Upper lobe of right lung (tissue), 1 donor: ENCODE data around the gene KCNK5. TPM values are rescaled to one million over a fixed set of nuclear protein-coding genes. Genes with fewer than 3 reads are reported as not detected.

ENCODE experiments used
- ATAC-seq: fragments of 200-7000 bp; cut with Tn5 transposase; one replicate; pipeline ENCODE4 v1.9.1; 2020; ENCODE audit warnings: mild to moderate bottlenecking, moderate library complexity
- DNase-seq: peaks from one replicate; pipeline ENCODE4 v3.0.0-alpha.2; 2020
- H3K27ac ChIP-seq: fragments of 200-600 bp; one replicate; pipeline ENCODE4 v1.8.0; 2022
- H3K27me3 ChIP-seq: fragments of 200-600 bp; one replicate; pipeline ENCODE4 v1.8.0; 2022; ENCODE audit warnings: mild to moderate bottlenecking
- H3K36me3 ChIP-seq: fragments of 200-600 bp; one replicate; pipeline ENCODE4 v1.8.0; 2022
- H3K4me1 ChIP-seq: fragments of 200-600 bp; one replicate; pipeline ENCODE4 v1.8.0; 2022
- H3K4me3 ChIP-seq: fragments of 200-600 bp; one replicate; pipeline ENCODE4 v1.8.0; 2022; ENCODE audit warnings: mild to moderate bottlenecking
- H3K9me3 ChIP-seq: fragments of 200-600 bp; one replicate; pipeline ENCODE4 v1.8.0; 2022
- intact Hi-C: fragments of 100-400 bp; cut with DNase I; formaldehyde crosslinking; loops from one replicate; pipeline ENCODE4 v1.11.0; 2022
- total RNA-seq: library from RNA; stranded (reverse); fragmentation: NEBNext Ultra II Directional; extraction: Animal tissue kit (Norgen Biotek cat#: 25700); gene quantifications from one replicate; pipeline ENCODE4 v1.2.1, GENCODE V29; 2021
- TF ChIP-seq, protein P1 (sequence below): fragments of 200-600 bp; IDR thresholded peaks from one replicate; pipeline ENCODE4 v1.8.0; 2022; ENCODE audit warnings: antibody characterized with exemption
- donor health status: DM: no; HTN: yes; CAD: no; lungs with severe emphysema.

Gene KCNK5
- total RNA-seq, 1 donor from 2014 or later: 10.0 TPM

DNA sequence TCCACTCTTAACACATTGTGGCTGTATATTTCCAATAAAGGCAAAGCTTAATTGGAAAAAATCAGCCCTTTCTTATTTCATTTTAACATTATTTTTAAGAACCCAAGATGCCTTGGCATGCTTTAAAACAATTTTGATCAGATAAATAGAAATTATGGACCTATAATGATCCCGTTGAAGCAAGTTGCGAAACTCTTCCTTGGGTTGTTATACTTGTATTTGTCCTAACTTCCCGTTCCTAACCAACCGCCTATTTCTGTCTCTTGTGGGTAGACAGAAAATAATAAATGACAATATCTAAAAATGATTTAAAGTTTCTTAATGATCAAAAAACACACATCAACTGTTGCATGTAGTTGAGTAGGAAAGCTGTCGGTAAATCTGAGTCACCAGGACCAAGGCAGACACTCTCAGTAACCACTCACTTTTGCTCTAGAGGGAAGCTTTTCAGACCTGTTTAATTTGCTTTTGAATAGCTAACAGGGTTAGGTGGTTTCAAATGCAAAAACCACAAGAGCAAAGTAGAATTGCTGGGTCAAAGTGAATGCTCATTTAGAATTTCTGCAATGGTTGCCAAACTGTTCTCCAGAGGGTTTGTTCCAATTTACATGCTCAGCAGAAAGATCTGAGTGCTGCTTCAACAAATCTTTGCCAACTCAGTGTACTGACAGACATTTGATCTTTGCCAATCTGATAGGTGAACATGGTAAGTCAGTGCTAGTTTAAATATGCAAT, 34.2 kb upstream of the KCNK5 start:
- TF ChIP-seq, protein P1, sequence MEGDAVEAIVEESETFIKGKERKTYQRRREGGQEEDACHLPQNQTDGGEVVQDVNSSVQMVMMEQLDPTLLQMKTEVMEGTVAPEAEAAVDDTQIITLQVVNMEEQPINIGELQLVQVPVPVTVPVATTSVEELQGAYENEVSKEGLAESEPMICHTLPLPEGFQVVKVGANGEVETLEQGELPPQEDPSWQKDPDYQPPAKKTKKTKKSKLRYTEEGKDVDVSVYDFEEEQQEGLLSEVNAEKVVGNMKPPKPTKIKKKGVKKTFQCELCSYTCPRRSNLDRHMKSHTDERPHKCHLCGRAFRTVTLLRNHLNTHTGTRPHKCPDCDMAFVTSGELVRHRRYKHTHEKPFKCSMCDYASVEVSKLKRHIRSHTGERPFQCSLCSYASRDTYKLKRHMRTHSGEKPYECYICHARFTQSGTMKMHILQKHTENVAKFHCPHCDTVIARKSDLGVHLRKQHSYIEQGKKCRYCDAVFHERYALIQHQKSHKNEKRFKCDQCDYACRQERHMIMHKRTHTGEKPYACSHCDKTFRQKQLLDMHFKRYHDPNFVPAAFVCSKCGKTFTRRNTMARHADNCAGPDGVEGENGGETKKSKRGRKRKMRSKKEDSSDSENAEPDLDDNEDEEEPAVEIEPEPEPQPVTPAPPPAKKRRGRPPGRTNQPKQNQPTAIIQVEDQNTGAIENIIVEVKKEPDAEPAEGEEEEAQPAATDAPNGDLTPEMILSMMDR: no peak
- ATAC-seq: peak; percentile 63
- Histone ChIP-seq H3K36me3 (no peaks in the 10 kb centered on the region), H3K27me3 (no peaks in the 10 kb centered on the region), H3K4me3 (no peak overlapping the region), H3K4me1 (no peaks in the 10 kb centered on the region), H3K27ac (peak overlapping the region; percentile 2), H3K9me3 (no peaks in the 10 kb centered on the region)
- intact Hi-C loops: no loop called here
- DNase-seq: no peak

DNA sequence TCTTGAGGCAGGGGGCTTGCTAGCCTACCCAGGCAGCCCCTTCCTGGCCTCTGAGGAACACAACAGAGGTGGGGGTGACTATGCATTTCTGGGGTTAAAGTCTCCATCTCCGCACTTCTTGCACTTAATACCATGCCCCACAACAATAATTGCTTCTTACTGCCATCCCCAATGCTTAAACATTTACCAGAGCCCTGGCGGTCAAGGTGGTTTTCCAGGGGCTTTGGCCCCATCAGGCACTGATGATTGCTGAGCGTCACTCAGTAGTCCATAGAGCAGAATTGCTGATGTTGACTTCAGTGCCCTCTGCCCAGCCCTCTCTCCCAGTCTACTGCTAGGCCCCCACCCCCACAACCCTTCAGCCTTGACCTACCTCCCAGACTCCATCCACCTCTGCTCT, 32.5 kb upstream of the KCNK5 start:
- TF ChIP-seq, protein P1: no peak
- no peak for ATAC-seq
- Histone ChIP-seq H3K9me3 (no peaks in the 10 kb centered on the region), H3K4me1 (no peaks in the 10 kb centered on the region), H3K27ac (no peak overlapping the region), H3K36me3 (no peaks in the 10 kb centered on the region), H3K27me3 (no peaks in the 10 kb centered on the region), H3K4me3 (no peak overlapping the region)
- DNase-seq: no peak
- intact Hi-C loops: no loop called here

DNA sequence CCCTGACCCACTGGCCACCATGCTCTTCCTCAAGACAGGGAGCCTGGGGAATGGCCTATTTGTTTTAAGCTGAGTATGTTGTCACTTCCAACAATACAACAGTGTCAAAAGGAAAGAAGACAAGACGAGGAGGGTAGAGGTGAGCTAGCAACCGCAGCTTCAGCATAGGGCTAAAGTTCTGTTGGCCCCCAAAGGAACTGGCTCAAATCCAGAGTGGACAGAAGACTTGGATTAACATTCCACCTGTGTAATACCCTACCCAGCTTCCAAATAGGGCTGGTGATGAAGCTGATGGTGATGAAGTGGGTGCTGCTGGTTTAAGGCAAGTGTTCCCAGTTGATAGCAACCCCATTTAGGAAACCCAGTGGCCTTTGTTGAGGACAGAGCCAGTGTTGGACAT, 31.7 kb upstream of the KCNK5 start:
- Histone ChIP-seq H3K9me3 (no peaks in the 10 kb centered on the region), H3K27ac (no peak overlapping the region), H3K27me3 (no peaks in the 10 kb centered on the region), H3K36me3 (no peaks in the 10 kb centered on the region), H3K4me3 (no peak overlapping the region), H3K4me1 (no peaks in the 10 kb centered on the region)
- no peak for ATAC-seq
- TF ChIP-seq, protein P1: no peak
- DNase-seq: no peak
- intact Hi-C loops: no loop called here

DNA sequence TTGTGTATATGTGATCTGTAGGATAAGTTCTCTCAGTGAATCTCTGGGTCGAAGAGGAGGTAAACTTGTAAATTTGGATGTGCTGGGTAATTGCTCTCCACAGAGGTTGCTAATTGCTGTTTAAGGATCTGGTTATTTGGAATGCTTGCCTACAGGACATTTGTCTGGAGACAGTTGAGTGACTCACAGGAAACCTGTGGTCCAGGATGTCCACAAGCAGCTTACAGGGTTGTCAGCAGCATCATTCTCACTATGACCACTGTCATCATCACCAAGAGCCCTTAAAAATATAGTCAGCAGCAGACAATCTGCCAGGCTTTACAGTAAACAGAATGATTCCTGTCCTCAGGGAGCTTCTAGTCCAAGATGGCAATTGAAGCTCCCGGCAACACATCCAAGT, 31.2 kb upstream of the KCNK5 start:
- H3K27ac ChIP-seq: no peak overlapping the region
- intact Hi-C loops: no loop called here
- ATAC-seq (no peak), DNase-seq (no peak)
- no peaks in the 10 kb centered on the region for H3K27me3 ChIP-seq
- H3K4me1 ChIP-seq: no peaks in the 10 kb centered on the region
- TF ChIP-seq, protein P1: no peak
- no peak overlapping the region for H3K4me3 ChIP-seq
- no peaks in the 10 kb centered on the region for H3K9me3 ChIP-seq
- H3K36me3 ChIP-seq: no peaks in the 10 kb centered on the region

DNA sequence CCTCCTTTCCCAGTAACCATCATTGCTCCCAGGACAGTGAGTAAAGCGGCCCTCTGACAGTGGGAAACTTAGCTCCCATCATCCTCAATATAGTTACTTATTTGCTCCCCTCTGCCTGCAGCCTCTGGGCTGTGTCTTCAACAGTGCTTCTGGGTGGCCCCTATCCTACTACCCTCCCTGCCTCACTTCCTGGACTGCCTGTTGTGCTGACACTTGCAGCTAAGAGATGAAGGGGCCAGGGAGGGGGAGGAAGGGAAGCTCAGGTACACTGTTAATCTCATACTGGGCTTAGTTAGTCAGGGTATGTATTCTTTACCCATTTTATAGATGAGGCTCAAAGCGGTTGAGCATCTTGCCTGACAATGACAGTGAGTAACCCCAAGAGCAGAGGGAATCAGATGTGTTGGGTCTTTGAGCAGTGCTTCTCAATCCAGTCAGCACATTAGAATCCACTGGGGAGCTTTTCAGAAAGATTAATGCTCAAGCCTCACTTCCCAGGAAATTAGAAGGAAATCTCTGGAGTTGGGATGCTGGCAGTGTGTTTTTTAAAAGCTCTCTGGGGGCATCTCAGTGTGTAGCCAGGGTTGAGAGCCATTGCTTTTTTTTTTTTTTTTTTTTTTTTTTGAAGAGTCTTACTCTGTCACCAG, 27.1 kb upstream of the KCNK5 start:
- ATAC-seq (no peak), DNase-seq (no peak)
- H3K27me3 ChIP-seq: no peaks in the 10 kb centered on the region
- intact Hi-C loops: no loop called here
- H3K27ac ChIP-seq: no peak overlapping the region
- no peaks in the 10 kb centered on the region for H3K4me1 ChIP-seq
- TF ChIP-seq, protein P1: no peak
- no peak overlapping the region for H3K4me3 ChIP-seq
- no peaks in the 10 kb centered on the region for H3K36me3 ChIP-seq
- H3K9me3 ChIP-seq: no peaks in the 10 kb centered on the region
